ENCODE results near the gene PCAT6.

PCAT6 gene

DNA sequence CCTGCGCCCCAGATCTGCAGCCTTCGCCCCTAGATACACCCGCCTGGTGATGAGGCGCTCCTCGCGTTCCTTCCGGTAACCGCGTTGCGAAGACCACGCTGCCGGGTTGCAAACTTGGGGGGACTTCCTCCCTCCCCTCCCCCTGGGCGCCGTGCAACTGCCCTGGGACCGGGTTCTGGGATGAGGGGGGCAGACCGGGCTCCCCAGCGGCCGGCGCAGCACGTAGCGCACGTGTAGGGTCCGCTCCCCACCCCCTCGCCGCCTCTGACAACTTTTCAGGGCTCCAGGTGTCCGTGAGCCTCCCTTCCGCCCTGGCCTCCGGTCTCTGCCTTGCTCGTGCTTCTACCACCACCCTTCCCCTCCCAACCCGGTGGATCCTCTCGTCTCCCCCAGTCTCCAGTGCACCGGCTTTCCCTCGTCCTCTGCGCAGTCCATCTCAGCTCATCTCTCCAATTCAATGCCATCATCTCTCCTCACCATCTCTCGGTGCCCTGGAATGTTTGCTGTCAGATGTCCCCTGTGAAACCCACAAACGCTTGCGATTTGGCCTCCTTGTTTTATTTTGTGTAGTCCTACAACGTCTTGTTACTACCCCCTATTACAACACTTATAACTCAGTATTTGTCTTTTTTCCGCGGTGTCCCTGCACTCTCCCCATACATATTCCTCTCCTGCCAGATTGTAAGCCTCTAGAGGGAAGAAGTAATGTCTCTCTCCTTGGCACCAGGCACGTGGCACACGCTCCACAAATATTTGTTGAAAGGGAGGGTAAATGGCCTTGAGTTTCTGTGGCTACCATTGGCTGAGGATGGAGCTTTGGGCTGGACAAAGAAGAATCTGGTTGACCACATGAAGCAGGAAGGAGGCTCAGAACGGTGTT is 782 bp downstream of the PCAT6 start:
- H3K4me3 ChIP-seq (replicated peaks; ENCODE audit: insufficient read depth, low read length), result peak overlapping the region; percentile 81
- H3K27me3 ChIP-seq (ENCODE audit: insufficient read depth, poor library complexity, severe bottlenecking), result no peaks in the 10 kb centered on the region
- TF ChIP-seq REST (IDR thresholded peaks at IDR 0.05; ENCODE audit: insufficient replicate concordance, low read depth) (no peak), POLR2AphosphoS5 (IDR thresholded peaks at IDR 0.05; ENCODE audit: low read depth) (no peak), SPI1 (IDR thresholded peaks at IDR 0.05; ENCODE audit: borderline replicate concordance, low read depth) (no peak), GABPA (IDR thresholded peaks at IDR 0.05; ENCODE audit: low read depth) (no peak), CTCF (IDR thresholded peaks at IDR 0.05; ENCODE audit: insufficient read depth, low read length) (no peak)
- DNase-seq (ENCODE audit: low read depth in 1 of 2, low spot score in 1 of 2), result no peak
- no peak overlapping the region; the same call in 1 of the 2 replicates for H3K27ac ChIP-seq (replicated peaks)

- no peak for DNase-seq (ENCODE audit: low read depth in 1 of 2, low spot score in 1 of 2)
- TF ChIP-seq SPI1 (IDR thresholded peaks at IDR 0.05; ENCODE audit: borderline replicate concordance, low read depth) (no peak), CTCF (IDR thresholded peaks at IDR 0.05; ENCODE audit: insufficient read depth, low read length) (no peak), POLR2AphosphoS5 (IDR thresholded peaks at IDR 0.05; ENCODE audit: low read depth) (no peak), GABPA (IDR thresholded peaks at IDR 0.05; ENCODE audit: low read depth) (no peak), REST (IDR thresholded peaks at IDR 0.05; ENCODE audit: insufficient replicate concordance, low read depth) (no peak)
- H3K4me3 ChIP-seq (replicated peaks; ENCODE audit: insufficient read depth, low read length), result no peak overlapping the region
- no peaks in the 10 kb centered on the region for H3K27me3 ChIP-seq (ENCODE audit: insufficient read depth, poor library complexity, severe bottlenecking)
- no peak overlapping the region for H3K27ac ChIP-seq (replicated peaks)
These were observed 1.6 kb downstream of the PCAT6 start for GRCh38 chr1:202812176-202813026.

DNA sequence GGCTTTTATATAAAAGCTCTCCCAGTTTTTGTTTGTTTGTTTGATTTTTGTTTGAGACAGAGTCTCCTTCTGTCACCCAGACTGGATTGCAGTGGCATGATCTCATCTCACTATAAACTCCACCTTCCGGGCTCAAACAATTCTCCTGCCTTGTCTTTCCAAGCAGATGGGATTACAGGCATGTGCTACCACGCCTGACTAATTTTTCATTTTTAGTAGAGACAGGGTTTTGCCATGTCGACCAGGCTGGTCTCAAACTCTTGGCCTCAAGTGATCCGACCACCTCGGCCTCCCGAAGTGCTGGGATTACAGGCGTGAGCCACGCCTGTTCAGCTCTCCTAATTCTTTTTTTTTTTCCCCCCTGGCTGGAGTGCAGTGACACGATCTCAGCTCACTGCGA is 4.4 kb downstream of the PCAT6 start:
- H3K4me3 ChIP-seq (replicated peaks; ENCODE audit: insufficient read depth, low read length), result no peak overlapping the region
- TF ChIP-seq CTCF (IDR thresholded peaks at IDR 0.05; ENCODE audit: insufficient read depth, low read length) (no peak), SPI1 (IDR thresholded peaks at IDR 0.05; ENCODE audit: borderline replicate concordance, low read depth) (no peak), POLR2AphosphoS5 (IDR thresholded peaks at IDR 0.05; ENCODE audit: low read depth) (no peak)
- DNase-seq (ENCODE audit: low read depth in 1 of 2, low spot score in 1 of 2), result no peak
- no peaks in the 10 kb centered on the region for H3K27me3 ChIP-seq (ENCODE audit: insufficient read depth, poor library complexity, severe bottlenecking)
- no peak overlapping the region for H3K27ac ChIP-seq (replicated peaks)

Measured in HL-60 (cell line).